ENCODE data around the gene AQP6. TPM values are rescaled to one million over a fixed set of nuclear protein-coding genes. Genes with fewer than 3 reads are reported as not detected.

AQP6 gene
- total RNA-seq, 1 donor from 2014 or later, result not detected

- CTCF ChIA-PET, result interaction anchor here (0.5 kb wide), 1 partner anchor 43 kb away, joined by 5 read pairs; no protein-coding TSS in a partner anchor
- H3K4me1 Mint-ChIP-seq, result peaks cover 16% of the 10 kb centered on the region
- no peak for ATAC-seq (ENCODE audit: low read depth)
- no peak for TF ChIP-seq CTCF (IDR thresholded peaks at IDR 0.05)
- POLR2A ChIA-PET, result interaction anchor here (1.0 kb wide), 1 partner anchor 183 kb away, joined by 3 read pairs; the partner anchor contains the start of gene BCDIN3D
- no peaks in the 10 kb centered on the region for H3K27me3 Mint-ChIP-seq
- peaks cover 3% of the 10 kb centered on the region for H3K9me3 Mint-ChIP-seq
- DNase-seq, result no peak
- H3K27ac Mint-ChIP-seq, result no peak overlapping the region
- no peak overlapping the region for H3K4me3 Mint-ChIP-seq
- H3K36me3 Mint-ChIP-seq (ENCODE audit: low read depth), result peaks cover 4% of the 10 kb centered on the region
- intact Hi-C loops (cut with micrococcal nuclease), result loop anchor here (10.0 kb wide), 1 partner anchor 1208 kb away; the partner anchor contains the start of gene DAZAP2
Observed at GRCh38 chr12:50026691-50027090, 53.9 kb downstream of the AQP6 start.

Other genes with a start within 250 kb of the AQP6 start
- gene TMBIM6, start 231.4 kb upstream of the AQP6 start, total RNA-seq, result 355 and 366 TPM in 2 replicates
- 7.2 and 9.1 TPM in 2 replicates for gene NCKAP5L, start 144.5 kb upstream of the AQP6 start, total RNA-seq
- 10.4 and 12.0 TPM in 2 replicates for gene BCDIN3D, start 129.8 kb upstream of the AQP6 start, total RNA-seq
- not detected in 2 replicates for gene FAIM2, start 69.0 kb upstream of the AQP6 start, total RNA-seq
- not detected in 2 replicates for gene AQP2, start 22.2 kb upstream of the AQP6 start, total RNA-seq
- not detected in 2 replicates for gene AQP5, start 11.1 kb upstream of the AQP6 start, total RNA-seq
- gene RACGAP1, start 52.5 kb downstream of the AQP6 start, total RNA-seq, result 12.2 and 12.6 TPM in 2 replicates
- gene ASIC1, start 84.6 kb downstream of the AQP6 start, total RNA-seq, result not detected in 2 replicates
- 101 and 108 TPM in 2 replicates for gene SMARCD1, start 112.4 kb downstream of the AQP6 start, total RNA-seq
- 0.46 and 0.60 TPM in 2 replicates for gene GPD1, start 131.1 kb downstream of the AQP6 start, total RNA-seq
- gene COX14, start 139.3 kb downstream of the AQP6 start, total RNA-seq, result 40.8 and 42.4 TPM in 2 replicates
- gene CERS5, start 194.4 kb downstream of the AQP6 start, total RNA-seq, result 44.3 and 64.9 TPM in 2 replicates

All from activated B cell treated with CpG ODN at 0.5 μM for 24 hours (primary cell).